ENCODE measurements around the gene PTPRT.

PTPRT gene

DNA sequence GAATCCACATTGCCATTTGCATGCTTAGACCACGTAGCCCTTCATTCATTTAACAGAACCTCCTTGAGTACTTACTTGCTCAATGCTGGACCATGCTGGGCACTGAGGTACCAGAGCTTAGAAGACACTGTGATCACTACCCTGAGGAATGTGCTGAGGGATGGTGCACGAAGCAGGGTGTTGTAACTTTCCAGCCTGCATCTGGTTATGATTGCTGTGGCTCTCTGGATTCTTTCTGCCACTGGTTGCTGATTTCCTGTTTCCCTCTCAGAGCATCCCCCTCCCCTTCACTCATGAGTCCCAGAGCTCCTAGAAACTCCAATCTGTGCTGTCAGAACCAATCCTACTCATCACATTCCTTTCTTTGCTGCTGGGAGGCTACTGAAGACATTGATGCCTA, 537.4 kb downstream of the PTPRT start:
- Histone ChIP-seq H3K27ac (no peak overlapping the region), H3K9ac (ENCODE audit: insufficient read length) (no peak overlapping the region), H3K9me3 (ENCODE audit: low read depth, low read length) (no peaks in the 10 kb centered on the region), H3K4me3 (no peak overlapping the region), H3K36me3 (ENCODE audit: insufficient read depth, low read length) (no peaks in the 10 kb centered on the region)
- DNase-seq (ENCODE audit: low read depth, low spot score) = no peak
- TF ChIP-seq EZH2 (IDR thresholded peaks at IDR 0.05) (no peak), POLR2AphosphoS5 (IDR thresholded peaks at IDR 0.05; ENCODE audit: borderline replicate concordance, low read depth, low read length) (no peak), FOXP2 (optimal IDR thresholded peaks at IDR 0.05; ENCODE audit: control extremely low read depth, extremely low read length, insufficient read depth) (no peak)

DNA sequence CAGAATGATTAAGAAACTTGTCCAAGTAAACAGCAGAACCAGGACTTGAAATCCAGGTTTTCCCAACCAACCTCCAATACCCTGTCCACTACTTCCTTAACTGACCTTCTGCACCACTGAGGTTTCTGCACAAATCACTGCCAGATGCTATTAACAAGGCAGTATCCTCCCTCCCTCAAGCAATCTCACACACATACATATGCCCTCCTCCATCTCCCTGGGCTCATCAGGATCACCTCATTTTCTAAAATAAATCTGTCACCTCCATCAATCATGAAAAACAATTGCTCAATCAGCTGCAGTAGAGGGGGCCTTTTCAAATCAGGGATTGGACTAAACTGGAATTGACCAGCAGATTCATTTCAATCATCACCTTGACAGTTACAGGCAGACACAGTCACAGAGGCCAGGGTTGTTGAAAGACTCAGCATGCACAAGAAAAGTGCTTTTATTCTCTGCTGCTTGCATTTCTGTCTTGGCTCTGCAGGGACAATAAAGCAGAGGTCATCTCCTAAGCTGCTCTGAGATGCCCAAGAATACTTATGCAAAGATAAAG, 539.4 kb downstream of the PTPRT start:
- no peak for TF ChIP-seq FOXP2 (optimal IDR thresholded peaks at IDR 0.05; ENCODE audit: control extremely low read depth, extremely low read length, insufficient read depth)
- TF ChIP-seq POLR2AphosphoS5 (IDR thresholded peaks at IDR 0.05; ENCODE audit: borderline replicate concordance, low read depth, low read length) = no peak
- TF ChIP-seq EZH2 (IDR thresholded peaks at IDR 0.05) = no peak
- Histone ChIP-seq H3K36me3 (ENCODE audit: insufficient read depth, low read length) (no peaks in the 10 kb centered on the region), H3K4me3 (no peak overlapping the region), H3K9ac (ENCODE audit: insufficient read length) (no peak overlapping the region), H3K27ac (no peak overlapping the region), H3K9me3 (ENCODE audit: low read depth, low read length) (no peaks in the 10 kb centered on the region)
- DNase-seq (ENCODE audit: low read depth, low spot score) = no peak

DNA sequence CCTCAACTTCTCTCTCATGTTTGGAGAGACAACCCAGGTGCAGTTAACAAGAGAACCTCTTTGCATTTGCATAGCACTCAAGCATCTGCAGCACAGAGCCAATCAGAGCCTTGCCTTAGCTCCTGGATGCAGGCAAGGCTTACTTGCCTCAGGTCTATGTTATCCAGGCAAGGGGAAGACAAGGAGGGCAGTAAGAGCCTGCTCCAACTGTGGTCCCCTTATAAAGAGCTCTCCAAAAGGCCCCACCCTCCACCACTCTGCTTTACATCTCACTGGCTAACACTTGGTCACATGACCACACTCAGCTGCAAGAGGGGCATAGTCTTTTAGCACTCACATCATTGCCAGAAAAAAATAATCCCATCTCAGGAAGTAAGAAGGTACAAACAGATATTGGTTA, 540.0 kb downstream of the PTPRT start:
- DNase-seq (ENCODE audit: low read depth, low spot score) = no peak
- no peak overlapping the region for H3K27ac ChIP-seq
- TF ChIP-seq POLR2AphosphoS5 (IDR thresholded peaks at IDR 0.05; ENCODE audit: borderline replicate concordance, low read depth, low read length) = no peak
- TF ChIP-seq EZH2 (IDR thresholded peaks at IDR 0.05) = no peak
- no peak for TF ChIP-seq FOXP2 (optimal IDR thresholded peaks at IDR 0.05; ENCODE audit: control extremely low read depth, extremely low read length, insufficient read depth)
- no peaks in the 10 kb centered on the region for H3K36me3 ChIP-seq (ENCODE audit: insufficient read depth, low read length)
- no peak overlapping the region for H3K4me3 ChIP-seq
- no peaks in the 10 kb centered on the region for H3K9me3 ChIP-seq (ENCODE audit: low read depth, low read length)
- no peak overlapping the region for H3K9ac ChIP-seq (ENCODE audit: insufficient read length)

DNA sequence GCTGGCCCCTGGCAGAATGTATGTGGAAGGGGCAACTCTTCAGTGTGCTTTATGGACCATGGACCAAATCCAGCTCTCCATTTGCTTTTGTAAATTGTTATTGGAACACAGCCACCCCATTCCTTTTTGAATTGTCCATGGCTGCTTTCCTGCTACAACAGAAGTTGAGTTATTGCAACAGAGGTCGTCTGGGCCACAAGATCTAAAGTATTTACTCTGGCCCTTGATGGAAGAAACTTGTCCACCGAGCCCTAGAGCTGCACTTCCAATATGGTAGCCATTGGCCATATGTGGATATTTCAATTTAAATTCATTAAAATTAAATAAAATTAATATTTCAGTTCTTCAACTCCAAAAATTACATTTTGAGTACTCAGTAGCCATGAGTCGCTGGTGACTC, 543.5 kb downstream of the PTPRT start:
- Histone ChIP-seq H3K9ac (ENCODE audit: insufficient read length) (no peak overlapping the region), H3K4me3 (no peak overlapping the region), H3K36me3 (ENCODE audit: insufficient read depth, low read length) (no peaks in the 10 kb centered on the region), H3K27ac (no peak overlapping the region), H3K9me3 (ENCODE audit: low read depth, low read length) (no peaks in the 10 kb centered on the region)
- no peak for DNase-seq (ENCODE audit: low read depth, low spot score)
- TF ChIP-seq POLR2AphosphoS5 (IDR thresholded peaks at IDR 0.05; ENCODE audit: borderline replicate concordance, low read depth, low read length) = no peak
- TF ChIP-seq FOXP2 (optimal IDR thresholded peaks at IDR 0.05; ENCODE audit: control extremely low read depth, extremely low read length, insufficient read depth) = no peak
- no peak for TF ChIP-seq EZH2 (IDR thresholded peaks at IDR 0.05)

DNA sequence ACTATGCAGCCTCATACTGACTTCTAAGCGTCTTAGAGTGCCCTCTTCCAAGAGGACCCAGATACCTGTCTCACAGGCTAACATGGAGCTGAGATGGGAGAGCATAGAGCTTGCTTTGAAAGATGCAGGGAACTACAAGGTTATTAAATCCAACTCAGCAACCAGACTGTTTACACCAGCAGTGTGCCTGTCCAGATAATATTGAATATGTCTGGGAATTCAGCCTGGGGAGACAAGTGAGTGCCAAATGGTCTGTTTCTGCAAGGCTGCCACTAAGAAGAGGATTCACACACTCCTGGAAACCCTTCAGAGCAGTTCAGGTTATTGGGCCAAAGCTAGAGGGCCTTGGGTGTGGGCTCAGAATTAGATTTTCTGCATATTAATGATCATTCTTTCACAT, 547.8 kb downstream of the PTPRT start:
- no peaks in the 10 kb centered on the region for H3K36me3 ChIP-seq (ENCODE audit: insufficient read depth, low read length)
- H3K9ac ChIP-seq (ENCODE audit: insufficient read length) = no peak overlapping the region
- H3K9me3 ChIP-seq (ENCODE audit: low read depth, low read length) = no peaks in the 10 kb centered on the region
- no peak for TF ChIP-seq FOXP2 (optimal IDR thresholded peaks at IDR 0.05; ENCODE audit: control extremely low read depth, extremely low read length, insufficient read depth)
- no peak for TF ChIP-seq EZH2 (IDR thresholded peaks at IDR 0.05)
- TF ChIP-seq POLR2AphosphoS5 (IDR thresholded peaks at IDR 0.05; ENCODE audit: borderline replicate concordance, low read depth, low read length) = no peak
- no peak for DNase-seq (ENCODE audit: low read depth, low spot score)
- H3K27ac ChIP-seq = no peak overlapping the region
- H3K4me3 ChIP-seq = no peak overlapping the region

DNA sequence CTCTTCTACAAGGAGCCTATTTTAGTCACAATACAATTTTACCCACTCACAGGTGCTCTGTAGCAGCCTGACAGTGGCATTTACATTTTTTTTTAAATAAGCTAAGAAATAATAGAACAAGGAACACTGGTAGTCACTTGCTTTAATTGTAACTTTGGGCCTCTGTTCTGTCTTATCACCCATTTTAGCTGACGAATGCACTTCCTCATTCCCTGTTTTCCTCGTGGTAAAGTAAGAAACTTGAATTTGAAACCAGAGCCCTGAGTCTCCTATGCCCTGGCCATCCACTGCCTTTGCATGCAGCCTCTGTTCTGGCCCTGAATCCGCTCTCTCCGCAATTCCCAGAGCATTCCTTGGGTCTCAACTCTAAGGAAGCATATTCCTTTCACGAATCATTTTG, 550.6 kb downstream of the PTPRT start:
- no peaks in the 10 kb centered on the region for H3K36me3 ChIP-seq (ENCODE audit: insufficient read depth, low read length)
- H3K9me3 ChIP-seq (ENCODE audit: low read depth, low read length) = no peaks in the 10 kb centered on the region
- no peak overlapping the region for H3K27ac ChIP-seq
- H3K9ac ChIP-seq (ENCODE audit: insufficient read length) = no peak overlapping the region
- DNase-seq (ENCODE audit: low read depth, low spot score) = no peak
- no peak overlapping the region for H3K4me3 ChIP-seq
- TF ChIP-seq POLR2AphosphoS5 (IDR thresholded peaks at IDR 0.05; ENCODE audit: borderline replicate concordance, low read depth, low read length) = no peak
- no peak for TF ChIP-seq FOXP2 (optimal IDR thresholded peaks at IDR 0.05; ENCODE audit: control extremely low read depth, extremely low read length, insufficient read depth)
- no peak for TF ChIP-seq EZH2 (IDR thresholded peaks at IDR 0.05)

DNA sequence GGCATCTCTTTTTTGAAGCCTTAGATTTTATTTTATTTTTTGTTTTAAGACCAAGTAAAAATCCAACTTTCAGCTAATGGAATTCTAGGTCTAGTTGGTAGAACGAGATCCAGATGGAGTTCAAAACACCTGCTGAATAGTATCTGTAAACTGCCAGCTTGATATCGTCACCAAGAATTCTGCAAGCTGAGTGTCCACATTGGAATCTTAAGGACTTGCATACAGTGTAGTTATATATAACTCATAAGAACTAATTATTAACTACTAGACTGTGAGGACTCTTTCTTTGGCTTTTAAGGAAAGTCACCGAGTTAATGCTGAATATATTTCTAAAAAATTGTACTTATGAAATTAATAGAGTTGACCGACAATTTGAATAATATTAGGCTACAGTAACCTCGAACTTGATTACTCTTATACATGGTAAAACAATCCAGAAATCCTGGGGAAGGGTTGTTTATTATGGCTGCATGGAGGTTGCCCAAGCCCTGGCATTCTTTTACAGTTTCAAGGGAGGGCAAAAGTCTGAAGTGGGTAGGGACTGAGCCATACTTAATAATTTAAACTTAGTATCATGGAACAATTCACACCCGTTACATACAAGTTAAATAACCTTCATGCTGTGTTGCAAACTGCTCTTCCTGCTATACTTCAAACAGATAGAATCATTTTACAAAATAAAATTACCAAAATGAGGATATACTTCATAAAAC, 553.9 kb downstream of the PTPRT start:
- no peak overlapping the region for H3K4me3 ChIP-seq
- no peak for DNase-seq (ENCODE audit: low read depth, low spot score)
- H3K9ac ChIP-seq (ENCODE audit: insufficient read length) = no peak overlapping the region
- no peak overlapping the region for H3K27ac ChIP-seq
- H3K9me3 ChIP-seq (ENCODE audit: low read depth, low read length) = no peaks in the 10 kb centered on the region
- TF ChIP-seq FOXP2 (optimal IDR thresholded peaks at IDR 0.05; ENCODE audit: control extremely low read depth, extremely low read length, insufficient read depth) (no peak), POLR2AphosphoS5 (IDR thresholded peaks at IDR 0.05; ENCODE audit: borderline replicate concordance, low read depth, low read length) (no peak), EZH2 (IDR thresholded peaks at IDR 0.05) (no peak)
- no peaks in the 10 kb centered on the region for H3K36me3 ChIP-seq (ENCODE audit: insufficient read depth, low read length)

DNA sequence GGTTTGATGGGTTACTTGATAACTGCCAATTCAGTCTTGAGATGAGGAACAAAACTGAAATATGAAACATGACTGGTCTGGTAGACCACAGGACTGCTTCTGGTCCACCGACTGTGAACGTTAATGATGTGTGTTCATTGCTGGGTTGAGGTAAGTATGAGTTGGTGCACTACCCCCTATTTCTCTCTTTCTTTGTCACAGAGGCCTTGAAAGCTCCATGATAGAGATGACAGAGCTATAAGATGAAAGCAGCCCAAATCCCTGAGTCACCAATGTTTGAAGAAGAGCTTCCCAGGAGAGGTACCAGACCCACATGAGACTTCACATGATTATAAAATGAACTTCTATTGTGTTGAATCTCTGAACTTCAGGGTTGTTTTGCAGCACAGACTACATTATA, 555.5 kb downstream of the PTPRT start:
- Histone ChIP-seq H3K9me3 (ENCODE audit: low read depth, low read length) (no peaks in the 10 kb centered on the region), H3K36me3 (ENCODE audit: insufficient read depth, low read length) (no peaks in the 10 kb centered on the region), H3K9ac (ENCODE audit: insufficient read length) (no peak overlapping the region), H3K27ac (no peak overlapping the region), H3K4me3 (no peak overlapping the region)
- TF ChIP-seq EZH2 (IDR thresholded peaks at IDR 0.05) (no peak), POLR2AphosphoS5 (IDR thresholded peaks at IDR 0.05; ENCODE audit: borderline replicate concordance, low read depth, low read length) (no peak), FOXP2 (optimal IDR thresholded peaks at IDR 0.05; ENCODE audit: control extremely low read depth, extremely low read length, insufficient read depth) (no peak)
- no peak for DNase-seq (ENCODE audit: low read depth, low spot score)
